ENCODE measurements around the gene IKBKE.

GRCh38 chr1:206445116-206445515 lies 25.2 kb upstream of the IKBKE start:
- no peak for TF ChIP-seq CTCF (IDR thresholded peaks at IDR 0.05)
- TF ChIP-seq ZFX (IDR thresholded peaks at IDR 0.05; ENCODE audit: borderline replicate concordance) = no peak

All from 22Rv1 (cell line).